NCI-H1092 treated with DMSO at 0.1 percent for 48 hours (cell line): ENCODE measurements around the gene BCAS3.
"Not testable (repeated sequence)": the region's sequence is repeated elsewhere in the genome, so short reads cannot be mapped to it uniquely, and the experiment has no call there.

Experiments used
- DNase-seq: peaks from one replicate; lab custom pipeline; 2025; lab: John Stamatoyannopoulos, UW

The BCAS3 gene

DNA sequence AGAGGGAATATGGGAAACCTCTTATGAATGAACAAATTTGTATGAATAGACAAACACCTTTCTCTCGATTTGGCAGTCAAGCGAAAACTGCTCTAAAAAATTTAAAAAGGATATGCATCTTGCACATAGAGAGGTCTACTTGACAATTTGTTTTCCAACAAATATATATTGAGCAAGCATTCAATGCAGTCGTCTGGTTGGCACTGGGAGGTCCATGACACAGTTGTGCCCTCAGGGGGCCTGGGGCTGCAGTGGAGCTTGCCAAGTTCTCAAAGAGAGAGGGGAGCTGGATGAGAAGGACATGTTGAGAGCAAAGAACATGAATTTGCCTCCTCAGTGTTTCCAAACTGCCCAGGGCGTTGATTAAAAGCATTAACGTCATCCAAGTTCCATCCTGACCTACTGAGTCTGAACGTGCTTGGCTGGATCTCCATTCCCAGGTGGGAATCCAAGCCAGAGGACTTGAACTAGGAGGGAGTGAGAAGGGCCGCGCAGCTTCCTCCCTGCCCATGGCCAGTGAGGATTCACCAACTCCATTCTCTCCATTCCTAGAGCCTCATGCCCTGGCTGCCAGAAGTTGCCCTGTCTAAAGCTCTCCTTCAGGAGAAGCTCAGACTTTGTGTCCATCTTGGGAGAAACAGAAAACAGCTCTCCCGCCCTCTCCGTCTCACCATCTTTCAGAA, 746.5 kb downstream of the BCAS3 start:
- DNase-seq, result no peak

DNA sequence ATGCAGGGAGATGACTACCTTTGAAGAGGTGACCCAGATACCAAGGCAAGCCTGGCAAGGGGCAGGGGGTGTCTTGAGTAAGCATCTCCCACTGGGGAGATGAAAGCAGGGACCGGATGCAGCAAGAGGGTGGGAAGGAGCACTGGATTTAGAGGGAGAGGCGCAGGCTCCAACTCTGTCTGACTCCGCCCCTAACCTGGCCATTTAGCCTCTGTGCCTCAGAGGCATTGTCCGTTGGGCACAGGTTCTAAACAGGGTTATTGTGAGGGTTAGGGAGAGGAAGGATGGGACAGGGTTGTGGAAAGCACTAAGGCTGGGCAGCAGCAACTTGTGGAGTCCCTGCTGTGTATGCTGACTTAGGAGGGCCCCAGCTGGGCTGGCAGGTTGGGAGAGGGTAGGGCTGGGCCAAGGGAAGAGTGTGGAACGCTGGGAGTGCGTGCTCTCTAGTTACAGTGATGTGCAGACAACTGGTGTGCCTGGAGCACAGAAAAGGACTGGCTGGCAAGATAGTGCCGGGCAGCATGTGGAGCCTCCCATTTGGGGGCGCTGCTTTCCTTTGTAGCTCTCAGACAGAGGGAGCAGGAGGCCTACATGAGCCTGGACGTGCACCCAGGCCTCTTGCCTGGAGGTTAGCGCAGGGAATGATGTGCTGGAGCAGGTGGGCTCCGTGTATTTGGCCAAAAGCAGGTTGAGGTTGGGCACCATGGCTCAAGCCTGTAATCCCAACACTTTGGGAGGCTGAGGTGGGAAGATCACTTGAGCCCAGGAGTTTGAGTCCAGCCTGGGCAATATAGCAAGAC, 748.2 kb downstream of the BCAS3 start:
- DNase-seq, result no peak

- DNase-seq, result no peak
Observed at GRCh38 chr17:61426482-61427304, 749.0 kb downstream of the BCAS3 start.

- no peak for DNase-seq
Observed at GRCh38 chr17:61427567-61427966, 749.9 kb downstream of the BCAS3 start.

DNA sequence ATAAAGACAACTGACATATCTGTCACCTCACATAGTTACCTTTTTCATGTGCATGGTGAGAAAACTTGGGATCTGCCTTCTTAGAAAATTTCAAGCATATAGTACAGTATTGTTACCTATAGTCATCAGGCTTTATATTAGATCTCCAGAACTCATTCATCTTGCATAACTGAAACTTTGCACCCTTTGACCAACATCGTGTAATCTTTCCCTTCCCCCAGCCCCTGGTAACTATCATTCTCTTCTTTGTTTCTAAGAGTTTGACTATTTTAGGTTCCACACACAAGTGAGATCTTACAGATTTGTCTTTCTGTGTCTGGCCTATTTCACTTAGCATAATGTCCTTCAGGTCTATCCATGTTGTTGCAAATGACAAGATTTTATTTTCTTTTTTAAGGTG, 751.6 kb downstream of the BCAS3 start:
- no peak for DNase-seq

DNA sequence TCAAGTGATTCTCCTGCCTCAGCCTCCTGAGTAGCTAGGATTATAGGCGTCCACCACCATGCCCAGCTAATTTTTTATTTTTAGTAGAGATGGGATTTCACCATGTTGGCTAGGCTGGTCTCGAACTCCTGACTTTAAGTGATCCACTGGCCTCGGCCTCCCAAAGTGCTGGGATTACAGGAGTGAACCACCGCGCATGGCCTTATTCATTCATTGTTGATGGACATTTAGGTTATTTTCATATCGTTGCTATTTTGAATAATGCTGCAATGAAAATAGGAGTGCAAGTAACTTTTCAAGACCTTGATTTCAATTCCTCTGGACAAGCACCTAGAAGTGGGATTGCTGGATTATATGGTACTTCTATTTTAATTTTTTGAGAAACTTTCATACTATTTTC, 752.2 kb downstream of the BCAS3 start:
- not testable (repeated sequence) for DNase-seq

DNA sequence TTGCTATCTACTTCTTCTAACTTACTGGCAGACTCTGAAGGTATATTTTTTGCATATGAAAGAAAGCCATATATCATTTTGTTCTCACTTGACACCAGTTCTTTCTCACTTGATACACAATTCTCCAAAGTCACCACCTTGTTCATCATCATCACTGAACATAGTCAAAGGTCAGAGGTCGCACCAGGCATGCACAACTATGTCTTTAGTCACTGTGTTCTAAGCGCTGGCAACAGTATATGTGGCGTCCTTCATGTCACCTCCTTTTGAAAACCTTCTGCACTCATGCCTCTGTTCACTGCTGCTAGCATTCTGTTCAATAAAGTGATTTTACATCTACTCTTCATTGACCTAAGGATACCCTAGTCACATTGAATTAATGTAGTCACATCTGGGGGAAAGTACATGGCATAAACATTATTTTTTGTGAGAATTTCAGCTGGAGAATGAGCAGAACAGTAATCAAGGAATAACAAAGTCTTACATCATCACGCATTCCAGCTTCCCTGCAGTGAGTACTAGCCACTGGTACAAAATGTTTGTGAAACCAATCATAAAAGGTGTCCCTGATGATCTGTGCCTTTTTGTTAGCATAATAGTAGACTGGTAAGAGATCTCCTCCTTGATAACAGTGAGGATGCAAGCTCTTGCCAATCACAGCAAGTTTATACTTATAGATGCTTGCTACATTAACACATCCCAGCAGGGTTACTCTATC, 754.1 kb downstream of the BCAS3 start:
- no peak for DNase-seq

- no peak for DNase-seq
Observed at GRCh38 chr17:61436273-61436672, 758.6 kb downstream of the BCAS3 start.

- DNase-seq, result no peak
Observed at GRCh38 chr17:61436995-61437704, 759.5 kb downstream of the BCAS3 start.

- DNase-seq, result no peak
Observed at GRCh38 chr17:61440697-61441096, 763.0 kb downstream of the BCAS3 start.

DNA sequence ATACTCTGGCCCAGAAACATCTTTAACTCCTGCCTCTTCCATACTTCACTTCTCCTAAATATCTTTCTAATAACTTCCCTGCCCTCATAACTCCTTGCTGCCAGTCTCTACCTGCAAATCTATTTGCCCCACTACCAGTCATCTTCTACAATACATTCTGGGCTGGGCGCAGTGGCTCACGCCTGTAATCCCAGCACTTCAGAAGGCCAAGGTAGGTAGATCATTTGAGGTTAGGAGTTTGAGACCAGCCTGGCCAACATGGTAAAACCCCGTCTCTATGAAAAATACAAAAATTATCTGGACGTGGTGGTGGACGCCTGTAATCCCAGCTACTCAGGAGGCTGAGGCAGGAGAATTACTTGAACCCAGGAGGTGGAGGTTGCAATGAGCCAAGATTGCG, 763.9 kb downstream of the BCAS3 start:
- not testable (repeated sequence) for DNase-seq

- no peak for DNase-seq
Observed at GRCh38 chr17:61442136-61442775, 764.6 kb downstream of the BCAS3 start.
